ENCODE measurements around the gene LDLRAD4. TPM values are rescaled to one million over a fixed set of nuclear protein-coding genes. Genes with fewer than 3 reads are reported as not detected.

LDLRAD4 gene
- total RNA-seq, 2 donors from 2014 or later = 33.1 to 41.2 TPM

GRCh38 chr18:13587477-13587876 lies 368.9 kb downstream of the LDLRAD4 start:
- peak; percentile 1 for DNase-seq (ENCODE audit: low spot score)
- no peaks in the 10 kb centered on the region for H3K27me3 ChIP-seq
- no peaks in the 10 kb centered on the region for H3K9me3 ChIP-seq
- H3K27ac ChIP-seq = no peak overlapping the region
- peaks cover 0 to 35% of the 10 kb centered on the region in 2 donors for H3K4me1 ChIP-seq
- no peak for TF ChIP-seq CTCF (IDR thresholded peaks at IDR 0.05)
- no peak overlapping the region for H3K4me3 ChIP-seq
- no peaks in the 10 kb centered on the region for H3K36me3 ChIP-seq

GRCh38 chr18:13587937-13588336 lies 369.4 kb downstream of the LDLRAD4 start:
- DNase-seq (ENCODE audit: low spot score) = no peak
- no peak overlapping the region for H3K4me3 ChIP-seq
- no peak for TF ChIP-seq CTCF (IDR thresholded peaks at IDR 0.05)
- H3K9me3 ChIP-seq = no peaks in the 10 kb centered on the region
- no peaks in the 10 kb centered on the region for H3K36me3 ChIP-seq
- H3K4me1 ChIP-seq = peaks cover 0 to 35% of the 10 kb centered on the region in 2 donors
- no peak overlapping the region for H3K27ac ChIP-seq
- no peaks in the 10 kb centered on the region for H3K27me3 ChIP-seq

DNA sequence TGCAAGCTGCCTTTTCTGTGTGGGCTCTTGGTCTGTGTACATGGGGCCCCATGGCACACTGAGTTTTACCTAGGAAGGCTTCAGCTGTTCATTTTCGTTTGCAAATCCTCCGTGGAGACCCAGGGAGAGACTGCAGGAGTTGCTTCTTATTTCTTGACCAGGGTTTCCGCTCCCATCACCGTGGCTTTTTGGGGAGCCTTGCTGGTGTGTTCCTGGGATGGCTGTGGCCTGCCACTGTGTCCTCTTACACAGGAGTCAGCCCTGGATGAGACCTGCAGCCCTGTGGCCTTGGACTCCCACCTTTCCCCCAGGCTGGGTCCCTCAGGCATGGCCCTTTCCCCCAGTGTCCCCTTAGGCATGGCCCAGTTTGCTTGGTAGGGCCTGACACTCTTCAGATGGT lies 370.8 kb downstream of the LDLRAD4 start:
- Histone ChIP-seq H3K9me3 (no peaks in the 10 kb centered on the region), H3K36me3 (no peaks in the 10 kb centered on the region), H3K4me3 (no peak overlapping the region), H3K27me3 (no peaks in the 10 kb centered on the region), H3K27ac (no peak overlapping the region), H3K4me1 (peaks cover 0 to 27% of the 10 kb centered on the region in 2 donors)
- DNase-seq (ENCODE audit: low spot score) = peak; percentile 44
- no peak for TF ChIP-seq CTCF (IDR thresholded peaks at IDR 0.05)

GRCh38 chr18:13589943-13590342 lies 371.4 kb downstream of the LDLRAD4 start:
- no peaks in the 10 kb centered on the region for H3K27me3 ChIP-seq
- no peak overlapping the region for H3K4me3 ChIP-seq
- no peak for TF ChIP-seq CTCF (IDR thresholded peaks at IDR 0.05)
- no peaks in the 10 kb centered on the region for H3K9me3 ChIP-seq
- H3K27ac ChIP-seq = no peak overlapping the region
- DNase-seq (ENCODE audit: low spot score) = peak; percentile 21
- no peaks in the 10 kb centered on the region for H3K36me3 ChIP-seq
- H3K4me1 ChIP-seq = peaks cover 0 to 21% of the 10 kb centered on the region in 2 donors

- Histone ChIP-seq H3K4me1 (peaks cover 0 to 13% of the 10 kb centered on the region in 2 donors), H3K27ac (no peak overlapping the region), H3K9me3 (peaks cover 0 to 17% of the 10 kb centered on the region in 2 donors), H3K36me3 (no peaks in the 10 kb centered on the region), H3K27me3 (no peaks in the 10 kb centered on the region), H3K4me3 (no peak overlapping the region)
- no peak for DNase-seq (ENCODE audit: low spot score)
- no peak for TF ChIP-seq CTCF (IDR thresholded peaks at IDR 0.05)
These were observed 373.7 kb downstream of the LDLRAD4 start for GRCh38 chr18:13592246-13592645.

- no peaks in the 10 kb centered on the region for H3K27me3 ChIP-seq
These were observed 376.0 kb downstream of the LDLRAD4 start for GRCh38 chr18:13594551-13594950.

More at GRCh38 chr18:13594551-13594950, 376.0 kb downstream of the LDLRAD4 start:
- DNase-seq (ENCODE audit: low spot score) = no peak
- Histone ChIP-seq H3K4me3 (no peak overlapping the region), H3K36me3 (no peaks in the 10 kb centered on the region), H3K4me1 (peaks cover 0 to 13% of the 10 kb centered on the region in 2 donors), H3K27ac (no peak overlapping the region), H3K9me3 (peaks cover 0 to 27% of the 10 kb centered on the region in 2 donors)
- TF ChIP-seq CTCF (IDR thresholded peaks at IDR 0.05) = no peak
